HG02678 (cell line): ENCODE results near the gene CCDC142.

ENCODE experiments used
- ATAC-seq: cut with Tn5 transposase; IDR thresholded peaks from one replicate; pipeline ENCODE4 v1.9.1; 2021; ENCODE audit warnings: mild to moderate bottlenecking, moderate library complexity; ENCODE audit not compliant: unreplicated experiment

The CCDC142 gene, protein sequence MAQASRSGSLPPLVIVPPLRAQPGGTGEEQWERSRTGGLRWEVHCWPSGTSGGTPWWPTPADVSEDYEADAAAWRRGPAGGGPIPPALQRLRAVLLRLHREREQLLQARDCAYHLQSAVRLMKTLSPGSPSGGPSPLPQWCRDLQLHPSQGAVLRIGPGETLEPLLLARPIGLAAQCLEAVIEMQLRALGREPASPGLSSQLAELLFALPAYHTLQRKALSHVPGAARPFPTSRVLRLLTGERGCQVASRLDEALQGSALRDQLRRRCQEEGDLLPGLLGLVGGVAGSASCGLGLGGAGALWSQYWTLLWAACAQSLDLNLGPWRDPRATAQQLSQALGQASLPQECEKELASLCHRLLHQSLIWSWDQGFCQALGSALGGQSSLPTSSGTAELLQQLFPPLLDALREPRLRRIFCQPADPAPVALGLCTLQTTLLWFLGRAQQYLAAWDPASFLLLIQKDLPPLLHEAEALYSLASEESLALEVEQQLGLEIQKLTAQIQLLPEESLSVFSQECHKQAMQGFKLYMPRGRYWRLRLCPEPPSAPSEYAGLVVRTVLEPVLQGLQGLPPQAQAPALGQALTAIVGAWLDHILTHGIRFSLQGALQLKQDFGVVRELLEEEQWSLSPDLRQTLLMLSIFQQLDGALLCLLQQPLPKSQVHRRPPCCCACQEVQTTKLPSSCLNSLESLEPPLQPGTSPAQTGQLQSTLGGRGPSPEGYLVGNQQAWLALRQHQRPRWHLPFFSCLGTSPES

DNA sequence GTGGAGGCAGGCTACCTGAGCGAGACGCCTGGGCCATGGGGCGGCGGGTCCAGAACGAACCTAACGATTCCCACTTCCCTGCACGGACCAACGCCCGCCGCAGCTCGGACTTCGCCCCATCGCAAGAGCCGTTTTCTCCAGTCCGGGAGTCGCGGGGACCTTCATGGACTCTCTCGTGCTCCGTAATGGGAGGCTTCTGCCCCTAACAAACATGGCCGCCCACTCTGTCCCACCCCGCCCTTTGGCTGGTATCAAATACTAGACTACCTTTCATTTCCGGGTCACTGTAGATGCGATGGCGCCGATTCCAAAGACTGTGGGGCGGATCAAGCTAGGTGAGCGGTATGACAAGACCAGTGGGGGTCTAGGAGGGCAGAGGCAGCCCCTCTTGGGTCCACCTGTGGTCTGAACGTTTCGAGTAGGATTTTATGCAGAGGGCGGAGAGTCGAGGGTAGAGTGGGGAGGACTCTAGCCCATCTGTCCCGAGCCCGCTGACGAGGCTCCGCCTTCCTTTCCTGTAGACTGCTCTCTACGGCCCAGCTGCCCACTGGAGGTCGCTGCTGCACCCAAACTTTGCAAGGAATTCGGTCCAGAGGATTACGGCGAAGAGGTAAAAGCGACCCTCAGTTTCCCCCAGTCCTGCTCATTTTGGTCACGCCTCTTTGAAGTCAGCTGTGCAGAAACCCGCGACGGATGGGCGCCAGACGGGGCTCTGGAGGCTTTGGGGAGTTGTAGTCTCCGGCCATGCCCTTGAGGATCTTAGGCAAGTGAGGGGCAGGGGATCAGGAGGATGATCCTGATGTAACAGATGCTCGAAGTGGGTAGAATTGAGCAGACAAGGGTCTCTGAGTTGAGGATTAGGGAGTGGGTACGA, at the start of gene CCDC142, which contains the start of gene TTC31:
Gene CCDC142 (minus strand): TSS at position 198 of the 874 bp plus-strand sequence. CDS start 161 bp downstream, at position 37.
Gene TTC31 (plus strand): TSS at position 281 of the 874 bp plus-strand sequence. CDS start 15 bp downstream, at position 296.
- peak; percentile 92 for ATAC-seq

DNA sequence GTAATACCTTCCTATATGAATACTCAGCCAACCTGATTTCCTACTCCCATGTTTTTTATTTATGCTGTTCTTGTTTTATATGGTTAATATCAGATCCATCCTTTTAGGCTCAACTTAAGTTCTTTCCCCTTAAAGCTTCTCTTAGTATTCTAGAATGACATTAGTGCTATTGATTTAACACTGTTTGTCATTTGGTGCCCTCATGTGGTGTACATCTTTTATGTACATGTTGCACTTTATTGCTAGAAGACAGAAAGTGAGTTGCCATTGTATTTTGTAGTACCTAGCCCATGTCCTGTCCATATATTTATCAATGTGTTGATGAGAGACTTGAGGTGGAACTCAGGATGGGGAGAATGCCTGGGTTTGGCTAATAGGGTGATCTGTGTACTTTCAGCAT, 49.4 kb upstream of the CCDC142 start:
- no peak for ATAC-seq

- ATAC-seq = no peak
Observed at GRCh38 chr2:74531666-74532065, 48.9 kb upstream of the CCDC142 start.

- ATAC-seq = peak; percentile 30
Observed at GRCh38 chr2:74530239-74531187, 47.7 kb upstream of the CCDC142 start.

- ATAC-seq = peak; percentile 82
Observed at GRCh38 chr2:74529357-74530238, 46.8 kb upstream of the CCDC142 start, which contains the start of the genes AUP1 and HTRA2. AUP1 (minus strand) TSS chr2:74529706; CDS start chr2:74529629, 77 bp downstream. HTRA2 (plus strand) TSS chr2:74529933; CDS start chr2:74530007, 74 bp downstream.

GRCh38 chr2:74528600-74529356, 46.0 kb upstream of the CCDC142 start:
- peak; percentile 1 for ATAC-seq

DNA sequence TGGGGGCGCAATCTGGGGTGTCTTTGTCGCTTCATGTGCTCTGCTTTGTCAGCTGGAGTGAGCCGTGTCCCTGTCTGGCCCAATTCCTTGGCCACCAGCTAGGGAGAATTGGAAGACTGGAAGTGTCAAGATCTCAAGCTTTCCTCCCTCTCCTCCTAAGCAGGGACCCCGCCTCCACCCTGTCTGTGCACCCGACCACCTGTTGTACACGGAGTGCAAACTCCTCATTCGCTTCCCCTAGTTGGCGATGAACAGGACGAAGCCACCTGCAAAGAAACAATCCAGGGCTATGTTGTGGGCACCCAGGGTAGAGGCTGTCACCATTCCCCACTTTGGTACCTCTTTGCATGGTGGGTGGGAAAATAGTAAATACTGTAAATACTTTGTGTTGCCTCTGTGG, 44.9 kb upstream of the CCDC142 start:
- ATAC-seq = no peak

GRCh38 chr2:74526649-74527230, 43.9 kb upstream of the CCDC142 start:
- ATAC-seq = no peak

- no peak for ATAC-seq
Observed at GRCh38 chr2:74525717-74526648, 43.2 kb upstream of the CCDC142 start, which contains the start of gene DQX1. DQX1 (minus strand) TSS chr2:74526231; CDS start chr2:74525729, 502 bp downstream.

- no peak for ATAC-seq
Observed at GRCh38 chr2:74524955-74525716, 42.3 kb upstream of the CCDC142 start.

DNA sequence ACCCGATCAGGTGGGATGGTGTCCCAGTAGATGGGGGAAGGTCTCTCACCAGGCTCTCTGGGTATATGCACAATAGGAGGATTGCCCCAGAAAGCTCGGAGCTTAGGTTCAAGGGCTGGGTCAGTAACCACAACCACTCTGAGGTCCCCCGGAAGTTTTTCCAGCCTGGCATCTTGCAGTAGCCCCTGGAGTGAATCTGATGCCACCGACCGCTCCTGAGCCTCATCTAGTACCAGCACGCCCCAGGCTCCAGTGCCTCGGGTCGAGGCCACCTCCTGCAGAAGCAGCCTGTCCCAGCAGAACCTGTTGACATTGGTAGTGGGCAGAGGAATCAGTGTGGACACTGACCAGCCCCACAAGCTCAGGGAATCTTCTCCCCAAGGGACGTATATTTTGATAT, 41.2 kb upstream of the CCDC142 start:
- ATAC-seq = no peak

DNA sequence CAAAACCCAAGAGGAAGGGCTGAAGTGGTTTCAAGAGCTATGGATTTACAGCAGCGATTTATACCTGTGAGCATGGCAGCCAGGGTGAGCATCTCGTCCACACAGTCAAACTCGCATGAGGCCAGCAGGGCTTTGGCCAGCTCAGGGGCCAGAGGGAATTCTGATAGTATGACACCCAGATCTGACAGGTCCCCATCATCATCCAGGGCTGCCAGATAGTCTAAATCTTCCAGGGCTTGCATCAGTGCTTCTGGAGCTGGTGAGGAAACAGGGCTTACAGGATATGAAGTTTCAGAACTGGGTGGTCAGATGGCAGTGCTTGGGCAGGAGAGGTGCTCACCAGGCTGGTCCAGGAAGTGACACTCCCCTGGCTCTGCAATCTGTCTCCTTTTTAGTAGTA, 39.7 kb upstream of the CCDC142 start:
- no peak for ATAC-seq

GRCh38 chr2:74516650-74517049, 33.9 kb upstream of the CCDC142 start:
- no peak for ATAC-seq

DNA sequence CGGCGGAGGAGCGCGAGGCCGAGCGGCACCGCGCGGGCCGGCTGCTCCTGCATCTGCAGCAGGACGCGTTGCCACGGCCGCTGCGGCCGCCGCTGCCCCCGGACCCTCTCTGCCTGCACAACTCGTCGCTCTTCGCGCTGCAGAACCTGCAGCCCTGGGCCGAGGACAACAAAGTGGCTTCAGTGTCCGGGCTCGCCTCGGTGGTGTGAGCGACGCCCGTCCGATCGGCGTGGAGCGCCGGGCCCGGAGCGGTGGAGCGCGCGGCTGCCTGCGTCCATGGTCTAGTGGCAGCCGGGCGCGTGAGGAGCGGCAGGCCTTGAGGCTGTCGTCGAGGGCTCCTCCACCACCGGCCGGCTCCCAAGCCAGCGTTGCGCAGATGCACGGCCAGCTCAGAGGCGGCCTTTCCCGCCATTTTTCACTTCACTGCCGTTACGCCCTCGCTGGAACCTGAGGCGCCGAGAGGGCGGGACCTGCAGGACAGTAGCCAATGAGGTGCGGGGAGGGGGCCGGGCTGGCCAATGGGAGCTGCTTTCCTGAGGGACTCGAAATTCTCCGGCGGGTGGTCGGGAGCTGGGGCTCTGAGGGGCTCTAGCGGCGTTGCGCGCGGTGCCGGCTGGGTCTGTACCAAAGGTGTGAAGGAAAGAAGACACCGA, 33.3 kb upstream of the CCDC142 start:
- peak; percentile 70 for ATAC-seq
